ENCODE results near the gene EVI5L.

The EVI5L gene

DNA sequence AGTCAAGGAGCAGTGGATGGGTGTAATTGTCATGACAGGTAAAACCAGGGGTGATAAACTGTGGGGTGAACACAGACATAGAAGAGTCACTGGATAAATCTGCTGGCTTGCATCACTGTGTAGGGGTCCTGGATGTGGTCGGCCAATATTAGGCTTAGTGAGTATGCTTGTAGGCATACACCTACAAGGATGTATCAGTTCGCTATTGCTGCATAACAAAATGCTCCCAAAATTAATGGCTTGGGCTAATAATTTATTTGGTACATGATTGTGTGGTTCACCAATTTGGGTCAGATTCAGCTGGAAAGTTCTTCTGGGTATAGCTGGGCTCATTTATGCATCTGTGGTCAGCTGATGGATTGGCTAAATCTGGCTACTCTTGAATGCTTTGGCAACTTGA lies 11.2 kb upstream of the EVI5L start:
- DNase-seq: no peak

DNA sequence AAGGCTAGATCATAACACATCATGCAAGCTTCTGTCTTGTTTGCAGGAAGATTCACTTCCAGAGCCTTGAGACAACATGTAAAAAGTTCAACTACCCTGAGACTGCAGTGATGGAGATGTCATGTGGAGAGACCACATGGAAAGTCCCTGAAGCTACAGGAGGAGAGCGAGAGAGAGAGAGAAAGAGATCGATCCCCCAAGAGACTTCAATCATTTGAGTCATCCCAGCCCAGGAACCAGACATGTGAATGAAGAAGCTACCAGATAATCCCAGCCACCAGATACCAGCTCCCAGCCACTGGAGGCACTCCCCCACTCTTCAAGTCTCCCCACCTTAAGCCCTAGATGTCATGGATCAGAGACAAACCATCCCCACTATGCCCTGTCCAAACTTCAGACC lies 10.7 kb upstream of the EVI5L start:
- no peak for DNase-seq

DNA sequence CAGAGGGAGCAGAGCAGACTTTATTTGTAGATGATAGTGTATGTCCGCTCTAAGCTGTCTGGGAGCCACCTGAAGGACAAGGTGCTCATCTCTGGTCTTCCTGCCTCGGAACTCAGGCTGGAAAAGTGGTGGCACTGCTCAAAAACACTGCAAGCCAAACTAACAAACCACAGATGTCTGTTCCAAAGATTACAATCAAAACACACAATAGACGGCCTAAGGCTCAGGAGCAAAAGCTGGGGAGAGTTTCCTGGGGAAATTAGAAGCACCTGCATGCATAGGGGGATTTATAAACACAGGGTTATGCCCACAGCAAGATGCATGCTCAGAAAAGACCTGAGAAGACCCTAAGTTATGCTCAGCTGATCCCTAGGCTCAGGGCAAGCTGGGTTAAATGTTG lies 9.4 kb upstream of the EVI5L start:
- DNase-seq: no peak

DNA sequence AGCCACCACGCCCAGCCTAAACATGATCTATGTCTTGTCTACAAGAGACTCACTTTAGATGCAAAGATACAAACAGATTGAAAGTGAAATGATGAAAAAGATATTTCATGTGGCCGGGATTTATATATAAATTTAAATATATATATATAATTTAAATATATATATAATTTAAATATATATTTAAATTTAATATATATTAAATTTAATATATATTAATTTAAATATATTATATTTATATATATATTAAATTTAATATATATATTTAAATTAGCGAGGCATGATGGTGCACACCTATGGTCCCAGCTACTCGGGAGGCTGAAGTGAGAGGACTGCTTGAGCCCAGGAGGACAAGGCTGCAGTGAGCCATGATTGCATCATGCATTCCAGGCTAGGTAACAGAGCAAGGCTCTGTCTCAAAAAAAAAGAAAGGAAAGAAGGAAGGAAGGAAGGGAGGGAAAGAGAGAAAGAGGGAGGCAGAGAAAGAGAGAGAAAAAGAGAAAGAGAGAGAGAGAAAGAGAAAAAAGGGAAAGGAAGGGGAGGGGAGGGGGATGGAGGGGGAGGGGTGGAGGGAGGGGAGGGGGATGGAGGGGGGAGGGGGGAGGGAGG lies 7.0 kb upstream of the EVI5L start:
- no peak for DNase-seq

DNA sequence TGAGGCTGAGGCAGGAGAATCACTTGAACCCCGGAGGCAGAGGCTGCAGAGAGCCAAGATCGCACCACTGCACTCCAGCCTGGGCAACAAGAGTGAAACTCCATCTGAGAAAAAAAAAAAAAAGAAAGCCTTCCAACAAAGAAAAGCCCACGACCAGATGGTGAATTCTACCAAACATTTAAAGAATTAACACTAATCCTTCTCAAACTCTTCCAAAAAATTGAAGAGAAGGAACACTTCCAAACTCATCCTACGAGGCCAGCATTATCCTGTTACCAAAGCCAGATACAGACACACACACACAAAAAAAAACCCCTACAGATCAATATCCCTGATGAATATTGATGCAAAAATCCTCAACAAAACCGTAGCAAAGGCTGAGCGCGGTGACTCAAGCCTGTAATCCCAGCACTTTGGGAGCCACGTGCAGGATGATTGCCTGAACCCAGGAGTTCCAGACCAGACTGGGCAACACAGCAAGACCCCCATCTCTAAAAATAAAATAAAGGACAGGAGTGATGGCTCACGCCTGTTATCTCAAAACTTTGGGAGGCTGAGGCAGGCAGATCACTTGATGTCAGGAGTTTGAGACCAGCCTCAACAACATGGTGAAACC lies 6.2 kb upstream of the EVI5L start:
- DNase-seq: no peak

DNA sequence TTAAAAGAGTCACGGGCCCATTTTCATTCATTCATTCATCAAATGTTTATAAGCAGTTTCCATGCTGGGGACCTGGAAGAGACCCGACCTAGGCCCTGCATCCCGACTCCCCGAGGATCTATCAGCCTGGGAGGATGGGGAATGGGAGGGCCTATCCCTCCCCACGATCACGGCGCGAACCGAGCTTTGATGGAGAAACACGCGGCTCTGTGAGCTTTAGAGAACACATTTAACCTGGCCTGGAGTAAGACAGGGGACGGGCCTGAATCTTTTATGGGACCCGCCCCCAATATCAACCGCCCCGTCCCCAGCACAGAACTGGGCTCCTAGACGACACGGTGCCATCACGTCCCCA lies 875 bp upstream of the EVI5L start:
- DNase-seq: no peak

DNA sequence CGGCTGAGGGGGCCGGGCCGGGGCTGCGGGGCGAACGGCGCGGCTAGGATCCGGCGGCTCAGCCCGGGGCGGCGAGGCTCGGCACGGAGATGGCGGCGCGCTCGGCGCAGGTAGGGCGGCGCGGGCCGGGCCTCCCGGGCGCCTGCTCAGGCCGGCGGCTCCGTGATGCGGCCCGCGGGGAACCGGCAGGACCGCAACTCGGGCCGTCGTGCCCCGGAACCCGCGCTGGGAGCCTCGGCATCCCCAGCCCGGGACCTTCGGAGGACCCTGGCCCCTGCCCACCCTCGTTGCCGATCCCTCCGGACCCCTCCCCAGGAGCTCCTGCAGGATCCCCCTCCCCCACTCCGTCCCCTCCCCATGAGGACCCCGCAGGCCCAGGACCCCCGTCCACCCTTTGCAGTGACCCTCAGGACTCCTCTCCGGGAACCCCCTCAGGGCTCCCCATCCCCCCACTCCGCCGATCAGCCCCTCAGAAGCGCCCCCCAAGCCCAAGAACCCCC lies 304 bp downstream of the EVI5L start:
- no peak for DNase-seq

DNA sequence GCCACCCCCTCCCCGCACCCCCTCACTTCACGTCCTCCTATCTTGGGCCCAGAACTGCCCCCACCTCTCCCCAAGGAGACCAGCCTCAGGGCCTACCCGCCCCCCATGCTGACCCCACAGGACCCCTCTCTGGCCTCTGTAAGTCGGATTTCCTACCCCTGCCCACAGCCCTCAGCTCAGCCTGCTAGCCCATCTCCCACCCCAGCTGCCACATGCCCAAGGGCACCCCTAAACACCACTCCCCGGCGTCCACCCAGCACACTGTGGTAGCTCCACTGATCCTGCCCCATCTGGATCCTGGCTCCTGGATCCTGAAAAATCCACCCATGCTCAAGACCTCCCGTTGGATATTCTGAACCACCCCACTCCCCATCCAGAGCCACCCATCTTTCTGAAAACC lies 805 bp downstream of the EVI5L start:
- DNase-seq: no peak

DNA sequence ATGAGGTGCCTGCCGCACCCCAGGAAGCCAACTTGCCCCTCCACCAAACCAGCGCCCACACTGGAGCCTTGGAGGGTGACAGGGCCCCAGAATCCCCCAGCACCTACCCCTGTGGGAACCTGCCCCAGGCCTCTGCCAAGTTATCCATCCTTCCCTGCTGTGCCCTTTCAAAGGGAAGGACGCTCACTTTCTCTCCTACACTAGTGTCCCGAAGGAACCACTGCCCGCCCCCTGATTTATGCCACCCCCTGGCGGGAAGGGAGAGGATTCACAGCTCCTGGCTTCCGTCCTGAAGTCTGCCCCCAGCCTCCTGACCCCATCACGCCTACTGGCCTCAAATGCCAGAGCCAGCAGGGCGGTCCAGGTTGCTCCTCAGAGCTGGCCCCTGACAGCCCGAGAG lies 1.4 kb downstream of the EVI5L start:
- DNase-seq: peak; percentile 7

DNA sequence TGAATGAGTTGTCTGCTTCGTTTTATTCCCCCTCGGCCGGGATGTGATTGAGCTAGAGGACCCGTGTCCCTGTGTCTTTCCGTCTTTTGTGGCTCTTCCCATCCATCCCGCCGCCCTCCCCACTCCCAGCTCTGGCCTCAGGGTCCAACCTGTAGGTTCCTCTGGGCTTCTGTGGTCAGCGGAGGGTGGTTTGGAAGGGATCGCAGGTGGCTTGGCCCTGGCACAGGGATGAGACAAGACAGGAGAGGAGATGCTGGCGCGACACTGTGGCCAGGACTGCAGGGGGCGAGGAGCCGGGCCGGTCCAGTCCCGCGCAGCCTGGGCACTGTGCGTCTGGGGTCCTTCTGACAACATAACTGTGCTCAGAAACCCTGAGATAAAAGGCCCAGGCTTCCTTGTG lies 2.0 kb downstream of the EVI5L start:
- peak; percentile 3 for DNase-seq

DNA sequence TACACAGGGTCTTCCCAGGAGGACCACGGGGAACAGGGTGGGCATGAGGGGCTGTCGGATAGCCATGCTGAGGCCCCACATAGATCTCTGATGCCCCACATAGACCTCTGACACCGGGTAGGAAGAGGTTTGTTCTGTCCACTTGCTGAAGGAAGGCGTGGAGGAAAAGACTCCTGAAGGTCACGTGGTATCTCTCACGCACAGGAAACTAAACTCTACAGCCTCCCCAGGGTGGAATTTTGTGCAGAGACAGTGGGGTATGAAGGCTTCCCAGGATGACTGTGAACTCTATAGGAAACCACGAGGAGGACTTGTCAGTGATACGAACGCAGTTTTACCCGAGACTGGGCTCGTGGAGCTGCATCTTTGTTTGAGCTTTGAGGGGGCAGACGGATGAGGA lies 2.8 kb downstream of the EVI5L start:
- DNase-seq: no peak

DNA sequence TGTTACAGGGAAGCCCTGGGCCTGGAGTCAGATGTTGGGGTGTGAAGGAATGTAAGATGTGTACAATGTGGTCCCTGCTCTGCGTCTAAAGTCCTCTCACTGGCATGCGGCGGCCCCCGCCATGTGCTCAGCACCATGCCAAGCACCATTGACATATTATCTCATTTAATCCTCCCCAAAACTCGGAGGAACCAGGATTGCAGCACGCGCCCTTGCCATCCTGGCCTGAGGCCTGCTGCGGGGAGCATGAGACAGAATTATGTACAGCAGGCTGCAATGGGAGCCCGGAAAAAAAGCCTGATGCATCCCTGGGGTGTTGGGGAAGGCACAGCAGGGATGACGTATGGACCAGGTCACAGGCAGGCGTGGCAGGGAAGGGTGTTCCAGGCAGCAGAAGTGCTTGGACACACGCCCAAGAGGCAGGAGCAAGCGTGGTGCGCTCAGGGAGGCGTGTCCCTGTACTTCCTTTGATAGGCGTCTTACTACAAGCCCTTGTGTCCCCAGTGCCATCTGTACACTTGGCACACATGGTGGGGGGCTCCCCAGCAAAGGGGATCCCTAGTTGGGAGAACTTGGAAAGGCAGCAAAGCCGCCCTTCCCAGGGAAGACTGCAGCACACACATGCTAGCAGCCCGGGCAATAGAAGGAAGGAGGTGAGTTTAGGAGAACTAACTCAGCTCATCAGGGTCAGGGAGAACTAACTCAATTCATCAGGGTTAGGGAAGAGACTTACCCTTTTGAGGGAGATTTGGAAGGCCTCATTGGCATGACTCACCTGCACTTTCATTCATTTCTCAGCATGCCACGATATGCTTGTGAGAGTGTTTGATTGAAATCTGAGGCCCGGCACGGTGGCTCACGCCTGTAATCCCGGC lies 3.4 kb downstream of the EVI5L start:
- DNase-seq: peak; percentile 15

DNA sequence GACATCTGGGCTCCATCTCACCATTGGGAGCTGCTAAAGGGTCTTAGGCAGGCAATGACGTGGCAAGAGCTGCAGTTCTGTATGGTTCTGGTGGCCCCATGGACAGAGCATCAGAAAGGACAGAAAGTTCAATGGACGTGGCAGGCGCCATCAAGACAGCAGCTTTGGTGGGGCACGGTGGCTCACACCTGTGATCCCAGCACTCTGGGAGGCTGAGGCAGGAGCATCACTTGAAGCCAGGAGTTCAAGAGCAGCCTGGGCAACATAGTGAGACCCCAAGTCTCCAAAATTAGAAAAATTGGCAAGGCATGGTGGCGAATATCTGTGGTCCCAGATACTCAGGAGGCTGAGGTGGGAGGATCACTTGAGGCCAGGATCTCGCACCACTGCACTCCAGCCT lies 9.5 kb downstream of the EVI5L start:
- DNase-seq: no peak

DNA sequence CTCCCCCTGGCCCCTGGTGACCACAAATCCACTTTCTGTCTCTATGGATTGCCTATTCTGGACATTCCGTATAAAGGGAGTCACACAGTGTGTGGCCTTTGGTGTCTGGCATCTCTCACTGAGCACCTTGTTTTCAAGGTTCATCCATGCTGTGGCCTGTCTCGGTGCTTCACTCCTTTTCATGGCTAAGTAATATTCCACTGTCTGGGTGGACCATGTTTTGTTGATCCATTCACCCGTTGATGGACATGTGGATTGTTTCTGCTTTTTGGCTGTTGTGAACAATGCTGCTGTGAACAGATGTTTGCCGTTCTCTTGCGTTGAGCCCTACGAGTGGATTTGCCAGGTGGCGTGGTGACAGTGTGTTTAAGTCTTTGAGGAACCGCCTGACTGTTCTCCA lies 10.6 kb downstream of the EVI5L start:
- DNase-seq: no peak

DNA sequence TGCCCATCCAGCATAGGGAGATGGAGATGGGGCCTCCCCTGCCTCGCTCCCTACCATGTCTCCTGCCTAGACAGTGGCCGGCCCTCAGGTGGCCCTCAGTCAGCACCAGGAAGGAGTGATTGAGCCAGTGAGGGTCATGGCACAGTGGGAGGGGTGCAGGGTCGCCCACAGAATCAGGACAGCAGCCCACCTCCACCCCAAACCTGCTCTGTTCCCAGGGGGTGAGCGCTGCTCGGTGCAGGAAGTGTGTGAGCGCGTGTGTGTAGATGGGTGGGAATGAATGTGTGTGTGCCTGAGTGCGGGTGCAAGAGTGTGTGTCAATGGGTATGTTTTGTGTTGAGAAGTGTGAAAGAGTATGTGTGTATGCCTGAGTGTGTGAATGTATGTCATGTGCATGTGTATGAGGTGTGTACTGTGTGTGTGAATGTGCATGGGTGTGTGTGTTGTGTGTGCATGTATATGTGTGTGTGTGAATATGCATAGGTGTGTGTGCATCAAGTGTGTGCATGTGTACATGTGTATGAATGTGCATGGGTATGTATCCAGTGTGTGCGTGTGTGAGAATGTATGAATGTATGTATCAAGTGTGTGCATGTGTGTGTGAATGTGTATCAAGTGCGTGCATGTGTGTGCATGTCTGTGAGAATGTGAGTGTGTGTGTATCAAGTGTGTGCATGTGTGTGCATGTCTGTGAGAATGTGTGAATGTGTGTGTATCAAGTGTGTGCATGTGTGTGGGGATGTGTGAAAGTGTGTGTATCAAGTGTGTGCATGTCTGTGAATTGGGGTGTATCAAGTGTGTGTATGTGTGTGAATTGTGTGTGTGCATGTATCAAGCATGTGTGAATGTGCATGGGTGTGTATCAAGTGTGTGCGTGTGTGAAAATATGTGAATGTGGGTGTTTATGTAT lies 12.0 kb downstream of the EVI5L start:
- DNase-seq: no peak

DNA sequence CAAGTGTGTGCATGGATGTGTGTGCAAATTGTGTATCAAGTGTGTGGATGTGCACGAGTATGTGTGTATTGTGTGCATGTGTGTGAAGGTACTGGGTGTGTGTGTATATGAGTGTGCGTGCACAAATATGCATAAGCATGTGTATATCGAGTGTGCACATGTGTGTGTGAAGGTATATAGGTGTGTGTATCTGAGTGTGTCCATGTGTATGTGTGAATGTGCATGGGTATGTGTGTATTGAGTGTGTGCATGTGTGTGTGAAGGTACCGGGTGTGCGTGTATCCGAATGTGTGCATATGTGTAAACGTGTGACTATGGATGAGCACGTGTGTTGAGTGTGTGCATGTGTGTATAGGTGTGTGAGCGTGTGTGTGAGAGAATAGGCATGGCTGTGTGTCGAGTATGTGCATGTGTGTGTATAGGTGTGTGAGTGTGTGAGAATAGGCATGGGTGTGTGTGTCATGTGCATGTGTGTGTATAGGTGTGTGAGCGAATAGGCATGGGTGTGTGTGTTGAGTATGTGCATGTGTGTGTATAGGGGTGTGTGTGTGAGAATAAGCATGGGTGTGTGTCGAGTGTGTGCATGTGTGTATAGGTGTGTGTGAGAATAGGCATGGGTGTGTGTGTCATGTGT lies 12.8 kb downstream of the EVI5L start:
- no peak for DNase-seq

DNA sequence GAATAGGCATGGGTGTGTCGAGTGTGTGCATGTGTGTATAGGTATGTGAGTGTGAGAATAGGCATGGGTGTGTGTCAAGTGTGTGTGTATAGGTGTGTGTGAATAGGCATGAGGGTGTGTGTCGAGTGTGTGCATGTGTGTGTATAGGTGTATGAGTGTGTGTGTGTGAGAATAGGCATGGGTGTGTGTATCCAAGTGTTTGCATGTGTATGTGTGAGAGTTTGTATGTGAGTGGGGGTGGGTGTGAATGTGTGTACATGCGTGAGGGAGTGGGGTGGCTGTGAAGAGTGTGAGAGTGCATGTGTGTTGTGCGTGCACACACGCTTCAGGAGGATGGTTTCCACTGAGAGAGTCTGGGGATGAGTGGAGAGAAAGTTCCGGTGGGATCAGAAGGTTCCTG lies 13.5 kb downstream of the EVI5L start:
- no peak for DNase-seq

DNA sequence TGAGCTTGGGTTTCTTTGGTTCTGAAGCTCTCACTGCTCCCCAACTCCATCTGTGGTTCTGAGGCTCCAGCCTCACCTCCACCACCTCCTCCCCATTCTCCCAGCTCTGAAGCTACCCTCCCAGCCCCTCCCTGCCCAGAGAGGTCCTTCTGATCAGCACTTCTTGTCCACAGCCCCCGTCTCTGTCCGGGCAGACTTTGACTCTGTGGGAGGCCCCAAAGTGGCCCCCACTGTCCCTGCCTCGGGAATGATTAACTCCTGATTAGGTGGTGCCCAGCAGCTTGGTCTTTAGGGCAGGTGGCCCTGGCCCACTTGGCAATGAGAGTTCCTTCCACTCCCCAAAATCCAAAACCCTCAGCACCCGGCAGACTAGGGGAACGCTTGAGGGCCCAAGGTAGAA lies 14.4 kb downstream of the EVI5L start:
- DNase-seq: no peak

DNA sequence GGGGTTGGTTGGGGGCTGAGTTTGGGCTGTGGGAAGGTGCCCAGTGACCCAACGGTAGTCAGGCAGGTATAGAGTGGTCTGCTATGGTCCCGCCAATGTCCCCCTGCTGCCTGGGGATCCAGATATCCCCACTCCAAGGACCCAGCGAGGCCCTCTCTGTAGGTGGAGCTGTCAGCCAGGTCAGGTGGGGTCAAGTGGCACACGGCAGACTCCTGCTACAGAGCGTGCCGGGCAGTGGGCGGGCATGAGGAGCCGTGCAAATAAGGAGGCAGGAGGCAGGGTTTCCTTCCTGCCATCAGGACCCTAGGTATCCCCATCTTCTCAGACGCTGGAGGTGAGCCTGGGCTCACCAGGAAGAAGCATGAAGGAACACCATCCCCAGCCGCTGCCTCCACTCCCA lies 14.9 kb downstream of the EVI5L start:
- no peak for DNase-seq

DNA sequence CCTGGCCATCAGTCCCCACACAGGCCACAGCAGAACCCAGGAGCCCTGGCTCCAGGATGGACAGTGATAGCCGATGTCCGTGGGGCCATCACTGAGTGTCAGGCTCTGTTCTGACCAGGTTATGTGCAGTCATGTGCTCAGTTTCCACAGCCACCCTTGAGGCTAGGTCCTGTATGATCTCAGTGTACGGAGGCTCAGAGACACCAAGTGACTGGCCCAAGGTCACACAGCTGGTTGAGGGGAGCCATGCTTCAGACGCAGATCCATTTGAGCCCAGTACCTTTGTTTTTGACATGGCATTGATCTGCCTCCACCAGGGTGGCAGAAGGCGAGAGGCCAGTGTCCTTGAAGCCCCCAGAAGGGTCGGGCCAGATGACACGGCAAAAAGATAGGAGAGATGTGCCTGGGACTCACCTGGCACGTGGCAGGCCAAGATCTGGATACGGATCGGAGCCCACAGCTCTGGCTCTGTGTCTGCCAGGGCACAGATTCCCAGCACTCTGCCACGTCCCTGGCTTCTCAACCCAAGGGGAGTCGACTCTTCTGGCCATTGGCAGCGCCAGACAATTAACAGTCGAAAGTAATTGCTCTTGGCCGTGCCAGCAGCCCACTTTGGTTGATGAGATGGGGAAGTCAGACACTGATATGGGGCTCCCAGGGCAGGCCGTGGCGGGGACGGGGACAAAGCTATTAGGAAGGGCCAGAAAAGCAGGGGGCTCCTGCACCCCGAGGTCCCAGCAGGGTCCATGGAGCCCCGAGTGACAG lies 15.6 kb downstream of the EVI5L start:
- no peak for DNase-seq

DNA sequence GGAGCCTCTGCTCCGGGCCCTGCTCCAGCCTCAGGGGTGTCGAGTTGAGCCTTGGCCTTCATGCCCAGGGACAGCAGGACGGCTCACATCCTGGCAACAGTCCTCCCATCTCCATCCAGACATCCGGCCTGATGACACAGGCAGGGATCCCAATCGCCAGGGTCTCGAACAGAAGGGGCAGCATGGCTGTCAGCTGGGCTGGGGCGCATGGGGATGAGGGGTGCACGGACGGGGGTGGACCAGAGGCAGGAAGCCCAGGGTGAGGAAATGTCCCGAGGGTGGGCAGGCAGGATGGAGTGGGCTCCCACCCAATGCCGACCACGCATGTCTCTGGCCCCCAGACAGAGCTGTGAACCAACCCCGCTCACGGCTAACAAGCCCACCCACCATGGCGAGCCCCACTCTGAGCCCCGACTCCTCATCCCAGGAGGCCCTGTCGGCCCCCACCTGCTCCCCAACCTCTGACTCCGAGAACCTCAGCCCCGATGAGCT lies 16.2 kb downstream of the EVI5L start:
- DNase-seq: no peak

DNA sequence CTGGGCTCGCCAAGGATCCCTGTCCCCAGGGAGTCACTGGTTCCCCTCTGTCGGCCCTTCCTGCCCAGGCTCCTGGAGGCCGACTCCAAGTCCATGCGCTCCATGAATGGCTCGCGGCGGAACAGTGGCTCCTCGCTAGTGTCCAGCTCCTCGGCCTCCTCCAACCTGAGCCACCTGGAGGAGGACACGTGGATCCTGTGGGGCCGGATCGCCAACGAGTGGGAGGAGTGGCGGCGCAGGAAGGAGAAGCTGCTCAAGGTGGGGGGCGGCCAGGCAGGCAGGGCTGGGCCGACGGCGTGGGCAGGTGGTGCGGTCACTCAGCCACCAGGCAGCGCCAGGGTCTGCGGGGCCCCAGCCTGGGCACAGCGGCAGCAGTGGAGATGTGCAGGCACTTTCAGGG lies 17.6 kb downstream of the EVI5L start:
- no peak for DNase-seq

Data from CD4-positive, alpha-beta T cell treated with Interleukin-15 for 1 hour (primary cell).